ENCODE results near the gene APOA5. TPM values are rescaled to one million over a fixed set of nuclear protein-coding genes. Genes with fewer than 3 reads are reported as not detected.

APOA5 gene
- total RNA-seq, 1 donor from 2014 or later: not detected

GRCh38 chr11:116838321-116839084 is 46.8 kb upstream of the APOA5 start:
- Histone ChIP-seq H3F3A (ENCODE audit: low read depth) (peaks cover 6% of the 10 kb centered on the region), H3K36me3 (no peaks in the 10 kb centered on the region), H3K27me3 (peaks cover 19% of the 10 kb centered on the region), H3K79me2 (ENCODE audit: low read depth) (no peaks in the 10 kb centered on the region), H3K4me1 (peaks cover 14% of the 10 kb centered on the region), H2AFZ (replicated peaks) (no peak overlapping the region), H3K9ac (no peak overlapping the region), H3K9me3 (ENCODE audit: low read depth) (no peaks in the 10 kb centered on the region), H3K4me3 (no peak overlapping the region), H3K4me2 (no peak overlapping the region), H3K27ac (no peak overlapping the region), H4K20me1 (ENCODE audit: low read depth) (no peaks in the 10 kb centered on the region)
- Mint-ChIP-seq H3K9me3 (no peaks in the 10 kb centered on the region), H3K27me3 (ENCODE audit: insufficient read depth, low read depth) (peaks cover 2% of the 10 kb centered on the region), H3K4me1 (peaks cover 41% of the 10 kb centered on the region), H3K27ac (peak overlapping the region; percentile 57), H3K36me3 (peaks cover 6% of the 10 kb centered on the region), H3K4me3 (no peak overlapping the region)
- no peak for TF ChIP-seq CTCF (IDR thresholded peaks at IDR 0.05)
- TF ChIP-seq EZH2phosphoT487 (IDR thresholded peaks at IDR 0.05): no peak
- TF ChIP-seq EZH2 (IDR thresholded peaks at IDR 0.05): no peak
- DNase-seq (ENCODE audit: low spot score): no peak

- H3K4me1 Mint-ChIP-seq: peaks cover 41% of the 10 kb centered on the region
Observed at GRCh38 chr11:116837231-116838091, 45.8 kb upstream of the APOA5 start, which contains the start of gene APOA1. TSS of gene APOA1 (minus strand) at chr11:116837622. CDS start at chr11:116837387, 235 bp downstream.

GRCh38 chr11:116836632-116836991 is 44.9 kb upstream of the APOA5 start:
- Histone ChIP-seq H3K4me2 (no peak overlapping the region), H3K4me3 (no peak overlapping the region), H3K79me2 (ENCODE audit: low read depth) (no peaks in the 10 kb centered on the region), H3F3A (ENCODE audit: low read depth) (peaks cover 6% of the 10 kb centered on the region), H3K27me3 (peaks cover 19% of the 10 kb centered on the region), H2AFZ (replicated peaks) (no peak overlapping the region), H3K27ac (no peak overlapping the region), H3K36me3 (no peaks in the 10 kb centered on the region), H3K9ac (no peak overlapping the region), H3K9me3 (ENCODE audit: low read depth) (no peaks in the 10 kb centered on the region), H4K20me1 (ENCODE audit: low read depth) (no peaks in the 10 kb centered on the region), H3K4me1 (peaks cover 14% of the 10 kb centered on the region)
- Mint-ChIP-seq H3K27ac (no peak overlapping the region), H3K36me3 (no peaks in the 10 kb centered on the region), H3K4me3 (no peak overlapping the region), H3K9me3 (peaks cover 5% of the 10 kb centered on the region), H3K27me3 (ENCODE audit: insufficient read depth, low read depth) (peaks cover 2% of the 10 kb centered on the region), H3K4me1 (peaks cover 41% of the 10 kb centered on the region)
- no peak for DNase-seq (ENCODE audit: low spot score)
- TF ChIP-seq EZH2phosphoT487 (IDR thresholded peaks at IDR 0.05) (no peak), EZH2 (IDR thresholded peaks at IDR 0.05) (no peak), CTCF (IDR thresholded peaks at IDR 0.05) (no peak)

More at GRCh38 chr11:116837231-116838091, 45.8 kb upstream of the APOA5 start, which contains the start of gene APOA1:
- peak; percentile 50 for DNase-seq (ENCODE audit: low spot score)
- Mint-ChIP-seq H3K36me3 (no peaks in the 10 kb centered on the region), H3K9me3 (no peaks in the 10 kb centered on the region), H3K27ac (peak within 1 kb of the TSS; percentile 94), H3K4me3 (no peak within 1 kb of the TSS), H3K27me3 (ENCODE audit: insufficient read depth, low read depth) (peaks cover 2% of the 10 kb centered on the region)
- Histone ChIP-seq H3K27me3 (peaks cover 19% of the 10 kb centered on the region), H3K36me3 (no peaks in the 10 kb centered on the region), H3F3A (ENCODE audit: low read depth) (peaks cover 6% of the 10 kb centered on the region), H2AFZ (replicated peaks) (peak within 1 kb of the TSS; percentile 50), H3K4me1 (peaks cover 14% of the 10 kb centered on the region), H3K27ac (no peak within 1 kb of the TSS), H3K9me3 (ENCODE audit: low read depth) (no peaks in the 10 kb centered on the region), H3K4me2 (no peak within 1 kb of the TSS), H3K4me3 (no peak within 1 kb of the TSS), H3K9ac (no peak within 1 kb of the TSS), H4K20me1 (ENCODE audit: low read depth) (no peaks in the 10 kb centered on the region), H3K79me2 (ENCODE audit: low read depth) (no peaks in the 10 kb centered on the region)
- TF ChIP-seq EZH2 (IDR thresholded peaks at IDR 0.05) (no peak), CTCF (IDR thresholded peaks at IDR 0.05) (no peak), EZH2phosphoT487 (IDR thresholded peaks at IDR 0.05) (no peak)

Measured in neural progenitor cell (in vitro differentiated cells).